ENCODE results near the gene EPB41L4B. TPM values are rescaled to one million over a fixed set of nuclear protein-coding genes. Genes with fewer than 3 reads are reported as not detected.

Gene EPB41L4B
- total and polyA plus RNA-seq, 2 experiments from 2014 or later: 11.0 to 32.2 TPM

DNA sequence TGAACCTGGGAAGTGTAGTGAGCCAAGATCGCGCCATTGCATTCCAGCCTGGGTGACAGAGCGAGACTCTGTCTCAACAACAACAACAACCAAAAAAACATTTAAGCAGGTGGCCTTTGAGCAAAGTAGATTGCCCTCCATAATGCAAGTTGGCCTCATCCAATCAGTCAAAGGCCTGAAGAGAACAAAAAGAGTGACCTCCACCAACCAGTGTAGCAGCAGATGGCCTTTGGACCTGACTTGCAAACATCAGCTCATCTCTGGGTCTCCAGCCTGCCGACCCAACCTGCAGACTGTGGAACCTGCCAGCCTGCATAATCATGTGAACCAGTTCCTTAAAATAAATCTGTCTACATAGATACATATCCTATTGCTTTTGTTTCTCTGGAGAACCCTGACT is 161.3 kb downstream of the EPB41L4B start (continued):
- TF ChIP-seq ZNF462 (CRISPR knock-in tag; IDR thresholded peaks at IDR 0.05): no peak
- no peak for TF ChIP-seq POLR2AphosphoS5 (IDR thresholded peaks at IDR 0.05; ENCODE audit: low read depth)
- TF ChIP-seq, protein P1, sequence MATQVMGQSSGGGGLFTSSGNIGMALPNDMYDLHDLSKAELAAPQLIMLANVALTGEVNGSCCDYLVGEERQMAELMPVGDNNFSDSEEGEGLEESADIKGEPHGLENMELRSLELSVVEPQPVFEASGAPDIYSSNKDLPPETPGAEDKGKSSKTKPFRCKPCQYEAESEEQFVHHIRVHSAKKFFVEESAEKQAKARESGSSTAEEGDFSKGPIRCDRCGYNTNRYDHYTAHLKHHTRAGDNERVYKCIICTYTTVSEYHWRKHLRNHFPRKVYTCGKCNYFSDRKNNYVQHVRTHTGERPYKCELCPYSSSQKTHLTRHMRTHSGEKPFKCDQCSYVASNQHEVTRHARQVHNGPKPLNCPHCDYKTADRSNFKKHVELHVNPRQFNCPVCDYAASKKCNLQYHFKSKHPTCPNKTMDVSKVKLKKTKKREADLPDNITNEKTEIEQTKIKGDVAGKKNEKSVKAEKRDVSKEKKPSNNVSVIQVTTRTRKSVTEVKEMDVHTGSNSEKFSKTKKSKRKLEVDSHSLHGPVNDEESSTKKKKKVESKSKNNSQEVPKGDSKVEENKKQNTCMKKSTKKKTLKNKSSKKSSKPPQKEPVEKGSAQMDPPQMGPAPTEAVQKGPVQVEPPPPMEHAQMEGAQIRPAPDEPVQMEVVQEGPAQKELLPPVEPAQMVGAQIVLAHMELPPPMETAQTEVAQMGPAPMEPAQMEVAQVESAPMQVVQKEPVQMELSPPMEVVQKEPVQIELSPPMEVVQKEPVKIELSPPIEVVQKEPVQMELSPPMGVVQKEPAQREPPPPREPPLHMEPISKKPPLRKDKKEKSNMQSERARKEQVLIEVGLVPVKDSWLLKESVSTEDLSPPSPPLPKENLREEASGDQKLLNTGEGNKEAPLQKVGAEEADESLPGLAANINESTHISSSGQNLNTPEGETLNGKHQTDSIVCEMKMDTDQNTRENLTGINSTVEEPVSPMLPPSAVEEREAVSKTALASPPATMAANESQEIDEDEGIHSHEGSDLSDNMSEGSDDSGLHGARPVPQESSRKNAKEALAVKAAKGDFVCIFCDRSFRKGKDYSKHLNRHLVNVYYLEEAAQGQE (IDR thresholded peaks at IDR 0.05; ENCODE audit: unreplicated experiment): no peak

GRCh38 chr9:109158651-109159050 is 162.2 kb downstream of the EPB41L4B start:
- Mint-ChIP-seq H3K27me3 (ENCODE audit: insufficient read depth, low read depth, poor library complexity) (no peaks in the 10 kb centered on the region), H3K36me3 (ENCODE audit: low read depth) (peaks cover 6% of the 10 kb centered on the region; the same call in 2 of the 3 replicates), H3K4me3 (no peak overlapping the region), H3K4me1 (no peaks in the 10 kb centered on the region), H3K9me3 (peaks cover 10% of the 10 kb centered on the region), H3K27ac (no peak overlapping the region)
- DNase-seq (ENCODE audit: low spot score) (no peak), ATAC-seq (no peak)
- no peaks in the 10 kb centered on the region for H3K4me1 ChIP-seq (ENCODE audit: insufficient read depth)
- no peaks in the 10 kb centered on the region for H3K9me2 ChIP-seq (ENCODE audit: insufficient read depth)
- no peak overlapping the region for H3K4me3 ChIP-seq
- H2AFZ ChIP-seq: no peak overlapping the region
- H3F3A ChIP-seq (replicated peaks; ENCODE audit: low read depth): no peaks in the 10 kb centered on the region
- H3K79me2 ChIP-seq (replicated peaks; ENCODE audit: insufficient read depth): no peaks in the 10 kb centered on the region
- H3K27me3 ChIP-seq (ENCODE audit: insufficient read depth): no peaks in the 10 kb centered on the region
- H3K4me2 ChIP-seq: no peak overlapping the region
- H4K20me1 ChIP-seq (replicated peaks; ENCODE audit: insufficient read depth): no peaks in the 10 kb centered on the region
- TF ChIP-seq JUNB (IDR thresholded peaks at IDR 0.05; ENCODE audit: unreplicated experiment): no peak
- no peak for TF ChIP-seq STAT1 (IDR thresholded peaks at IDR 0.05; ENCODE audit: unreplicated experiment)
- TF ChIP-seq, protein P1 (IDR thresholded peaks at IDR 0.05; ENCODE audit: unreplicated experiment): no peak
- H3K27ac ChIP-seq (ENCODE audit: low read depth): no peak overlapping the region
- H3K36me3 ChIP-seq (ENCODE audit: insufficient read depth): no peaks in the 10 kb centered on the region
